Ovary (tissue), 3 donors: Measurements from ENCODE around the gene CDH22.

Source experiments
- EP300 ChIP-seq: sonication (generic); formaldehyde crosslinking; IDR thresholded peaks from one replicate; pipeline ENCODE4 v1.6.1; 2017; ENCODE audit warnings: antibody characterized with exemption
- TF ChIP-seq, protein P1 (sequence below), 3 donors: fragments of 450-650 bp in 2 of 3; fragments of 200-600 bp in 1 of 3; IDR thresholded peaks; one replicate each; pipeline versions ENCODE4 v1.5.1 to v1.8.0; 2016 to 2022; ENCODE audit warnings: antibody characterized with exemption in 3 of 3, mild to moderate bottlenecking in 1 of 3
- donor health status: DM: no; HTN: no; CAD: no.

DNA sequence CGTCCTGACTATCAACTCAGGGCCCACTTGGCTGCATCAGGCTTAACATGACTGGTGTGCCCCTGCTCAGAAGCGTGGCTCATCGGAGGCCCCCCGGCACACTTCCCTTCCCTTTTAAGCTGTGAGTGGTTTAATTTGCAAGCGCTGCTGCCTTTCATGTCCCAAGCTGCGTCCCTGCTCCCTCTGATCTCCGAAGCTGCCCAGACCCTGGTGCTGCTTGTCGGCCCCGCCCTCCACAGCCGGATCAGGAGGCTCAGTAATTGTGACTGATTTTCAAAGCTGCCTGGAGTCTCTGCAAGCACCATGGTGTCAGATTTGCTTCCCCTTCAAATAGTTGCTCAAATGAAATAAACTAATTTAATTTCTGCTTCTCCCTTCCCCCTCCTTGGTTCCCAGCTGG lies 71.1 kb downstream of the CDH22 start:
- TF ChIP-seq, protein P1, sequence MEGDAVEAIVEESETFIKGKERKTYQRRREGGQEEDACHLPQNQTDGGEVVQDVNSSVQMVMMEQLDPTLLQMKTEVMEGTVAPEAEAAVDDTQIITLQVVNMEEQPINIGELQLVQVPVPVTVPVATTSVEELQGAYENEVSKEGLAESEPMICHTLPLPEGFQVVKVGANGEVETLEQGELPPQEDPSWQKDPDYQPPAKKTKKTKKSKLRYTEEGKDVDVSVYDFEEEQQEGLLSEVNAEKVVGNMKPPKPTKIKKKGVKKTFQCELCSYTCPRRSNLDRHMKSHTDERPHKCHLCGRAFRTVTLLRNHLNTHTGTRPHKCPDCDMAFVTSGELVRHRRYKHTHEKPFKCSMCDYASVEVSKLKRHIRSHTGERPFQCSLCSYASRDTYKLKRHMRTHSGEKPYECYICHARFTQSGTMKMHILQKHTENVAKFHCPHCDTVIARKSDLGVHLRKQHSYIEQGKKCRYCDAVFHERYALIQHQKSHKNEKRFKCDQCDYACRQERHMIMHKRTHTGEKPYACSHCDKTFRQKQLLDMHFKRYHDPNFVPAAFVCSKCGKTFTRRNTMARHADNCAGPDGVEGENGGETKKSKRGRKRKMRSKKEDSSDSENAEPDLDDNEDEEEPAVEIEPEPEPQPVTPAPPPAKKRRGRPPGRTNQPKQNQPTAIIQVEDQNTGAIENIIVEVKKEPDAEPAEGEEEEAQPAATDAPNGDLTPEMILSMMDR (IDR thresholded peaks at IDR 0.05): no peak
- no peak for TF ChIP-seq EP300
